Stomach smooth muscle (tissue), 2 donors: Measurements from ENCODE around the gene MYRF.

Experiments used
- H3K27ac ChIP-seq: one replicate; pipeline ENCODE4 v1.7.0; 2013; ENCODE audit warnings: mild to moderate bottlenecking, low read length, inconsistent platforms
- H3K27me3 ChIP-seq, 2 donors: one replicate each; pipeline ENCODE4 v1.7.0; 2013; ENCODE audit warnings: low read length in 2 of 2; ENCODE audit not compliant: insufficient read depth in 2 of 2, control insufficient read depth in 1 of 2
- H3K36me3 ChIP-seq, 2 donors: one replicate each; pipeline ENCODE4 v1.7.0; 2013; ENCODE audit warnings: low read length in 2 of 2; ENCODE audit not compliant: control insufficient read depth in 2 of 2, insufficient read depth in 2 of 2
- H3K4me1 ChIP-seq: one replicate; pipeline ENCODE4 v1.7.0; 2013; ENCODE audit warnings: low read length; ENCODE audit not compliant: control insufficient read depth, insufficient read depth
- H3K4me3 ChIP-seq, 2 donors: one replicate each; pipeline ENCODE4 v1.7.0; 2013; ENCODE audit warnings: low read length in 2 of 2
- H3K9ac ChIP-seq, 2 donors: one replicate each; pipeline ENCODE4 v1.7.0; 2013; ENCODE audit warnings: low read length in 2 of 2, mild to moderate bottlenecking in 1 of 2
- H3K9me3 ChIP-seq, 2 donors: one replicate each; pipeline ENCODE4 v1.7.0; 2013; ENCODE audit warnings: low read length in 2 of 2; ENCODE audit not compliant: control insufficient read depth in 2 of 2
- donor health status: healthy.
- donor health status: Pancreatic carcinoma.

MYRF gene

GRCh38 chr11:61784506-61784805 lies 32.0 kb downstream of the MYRF start:
- H3K9me3 ChIP-seq, result no peaks in the 10 kb centered on the region
- no peak overlapping the region for H3K27ac ChIP-seq
- no peaks in the 10 kb centered on the region for H3K4me1 ChIP-seq
- no peak overlapping the region for H3K9ac ChIP-seq
- H3K4me3 ChIP-seq, result no peak overlapping the region
- H3K36me3 ChIP-seq, result peaks cover 34 to 42% of the 10 kb centered on the region in 2 donors
- no peaks in the 10 kb centered on the region for H3K27me3 ChIP-seq

GRCh38 chr11:61785837-61786402 lies 33.5 kb downstream of the MYRF start:
- Histone ChIP-seq H3K9me3 (no peaks in the 10 kb centered on the region), H3K36me3 (peaks cover 44 to 52% of the 10 kb centered on the region in 2 donors), H3K27me3 (no peaks in the 10 kb centered on the region), H3K9ac (no peak overlapping the region), H3K4me3 (no peak overlapping the region), H3K27ac (no peak overlapping the region), H3K4me1 (no peaks in the 10 kb centered on the region)

DNA sequence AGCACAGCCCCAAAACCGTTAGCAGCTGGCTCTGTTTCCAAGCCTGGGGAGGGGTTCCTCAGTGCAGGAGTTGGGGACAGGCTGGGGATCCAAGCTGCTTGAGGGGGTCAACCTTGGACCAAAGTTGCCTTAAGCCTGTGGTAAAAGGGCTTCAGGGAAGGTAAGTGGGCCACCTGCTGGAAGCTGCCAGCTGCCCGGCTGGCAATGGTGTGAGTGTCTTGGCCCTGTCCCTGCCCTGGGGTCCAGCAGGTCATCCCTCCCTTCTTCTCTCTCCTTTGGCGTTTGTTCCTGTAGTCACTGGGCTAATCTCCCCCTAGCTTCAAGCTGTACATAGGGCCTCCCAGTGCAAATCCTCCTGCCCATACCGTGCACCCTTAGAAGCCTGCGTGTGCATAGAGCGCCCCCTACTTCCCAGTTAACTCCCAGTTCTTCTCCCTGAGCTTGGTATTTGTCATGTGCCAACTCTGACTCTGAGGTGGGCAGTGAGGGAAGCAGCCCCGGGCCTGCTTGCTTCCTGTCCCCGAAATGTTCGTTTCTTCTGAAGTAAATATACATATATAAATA lies 35.6 kb downstream of the MYRF start:
- Histone ChIP-seq H3K27me3 (no peaks in the 10 kb centered on the region), H3K9me3 (no peaks in the 10 kb centered on the region), H3K4me1 (peaks cover 12% of the 10 kb centered on the region), H3K27ac (no peak overlapping the region), H3K4me3 (no peak overlapping the region), H3K36me3 (peaks cover 44 to 49% of the 10 kb centered on the region in 2 donors), H3K9ac (no peak overlapping the region)

DNA sequence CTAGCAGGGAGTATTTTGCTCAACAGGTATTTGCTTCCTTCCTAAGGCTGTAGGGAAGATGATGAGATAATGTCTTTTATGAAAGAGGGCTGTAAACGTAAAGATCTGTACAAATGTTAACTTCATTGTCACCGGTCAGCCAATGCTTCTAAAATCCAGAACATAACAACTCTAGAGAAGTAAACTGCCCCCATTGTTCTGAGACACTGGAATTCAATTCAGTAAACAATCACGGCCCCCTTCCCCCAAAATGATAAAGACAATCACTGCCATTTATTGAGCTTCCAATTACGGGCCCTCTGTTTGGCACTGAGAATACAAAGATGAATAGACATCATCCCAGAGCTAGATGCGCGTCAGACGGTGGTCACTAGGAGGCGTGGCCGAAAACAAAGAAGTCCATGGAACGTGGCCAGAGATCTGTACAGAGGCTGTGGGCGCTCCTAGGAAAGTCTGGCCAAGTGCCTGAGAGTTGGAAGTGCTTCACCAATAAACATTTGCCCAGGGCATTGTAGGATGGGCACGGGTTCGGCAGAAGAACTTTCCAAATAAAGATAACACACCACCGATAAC lies 39.4 kb downstream of the MYRF start:
- peak overlapping the region; percentile 94 to 98 for H3K4me3 ChIP-seq
- no peaks in the 10 kb centered on the region for H3K9me3 ChIP-seq
- peak overlapping the region; percentile 99 for H3K9ac ChIP-seq
- peaks cover 31 to 41% of the 10 kb centered on the region in 2 donors for H3K36me3 ChIP-seq
- peak overlapping the region; percentile 95 for H3K27ac ChIP-seq
- peaks cover 18% of the 10 kb centered on the region for H3K4me1 ChIP-seq
- no peaks in the 10 kb centered on the region for H3K27me3 ChIP-seq

DNA sequence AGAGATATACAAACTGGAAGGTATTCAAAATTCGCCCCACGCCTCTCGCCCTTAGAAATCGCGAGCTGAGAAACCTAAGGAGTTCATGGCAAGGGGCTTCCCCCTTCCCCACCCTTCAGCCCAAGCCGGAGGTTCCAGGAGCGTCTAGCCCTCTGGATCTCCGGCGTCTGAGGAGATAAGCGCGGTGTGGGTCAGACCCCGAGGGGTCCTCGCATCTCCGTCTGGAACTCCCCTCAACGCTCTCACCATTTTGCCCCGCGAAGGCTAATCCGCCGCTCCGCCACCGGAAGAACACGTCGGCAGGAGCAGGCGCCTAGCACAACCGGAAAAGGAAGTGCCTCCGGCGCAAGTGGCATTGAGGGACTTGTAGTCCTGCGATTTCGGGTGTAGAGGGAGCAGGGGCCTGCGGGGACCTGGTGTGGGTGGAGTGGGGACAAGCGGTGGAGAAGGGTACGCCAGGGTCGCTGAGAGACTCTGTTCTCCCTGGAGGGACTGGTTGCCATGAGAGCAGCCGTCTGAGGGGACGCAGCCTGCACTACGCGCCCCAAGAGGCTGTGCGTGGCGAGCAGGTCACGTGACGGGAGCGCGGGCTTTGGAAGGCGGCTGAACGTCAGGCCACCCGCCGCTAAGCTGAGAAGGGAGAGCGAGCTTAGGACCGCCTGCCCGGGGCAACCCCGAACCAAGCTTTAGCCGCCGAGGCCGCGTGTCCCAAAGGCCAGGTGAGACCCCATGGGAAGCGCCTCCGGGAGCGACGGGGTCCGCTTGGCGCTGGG lies 40.1 kb downstream of the MYRF start, which contains the start of the genes FEN1 and TMEM258:
FEN1 (plus strand) TSS at position 602 of the 773 bp plus-strand sequence. CDS start 2,451 bp downstream, outside the sequence.
TMEM258 (minus strand) TSS at position 290 of the 773 bp plus-strand sequence; CDS start at position 249, 41 bp downstream.
- no peaks in the 10 kb centered on the region for H3K27me3 ChIP-seq
- H3K4me3 ChIP-seq, result peak within 1 kb of the TSS; percentile 94 to 98
- H3K36me3 ChIP-seq, result peaks cover 25 to 34% of the 10 kb centered on the region in 2 donors
- H3K9me3 ChIP-seq, result no peaks in the 10 kb centered on the region
- H3K27ac ChIP-seq, result peak within 1 kb of the TSS; percentile 95
- peaks cover 18% of the 10 kb centered on the region for H3K4me1 ChIP-seq
- H3K9ac ChIP-seq, result peak within 1 kb of the TSS; percentile 99

- Histone ChIP-seq H3K27me3 (no peaks in the 10 kb centered on the region), H3K9me3 (no peaks in the 10 kb centered on the region), H3K4me3 (peak overlapping the region; percentile 94 to 98), H3K4me1 (peaks cover 18% of the 10 kb centered on the region), H3K9ac (peak overlapping the region; percentile 99), H3K36me3 (peaks cover 19 to 27% of the 10 kb centered on the region in 2 donors), H3K27ac (peak overlapping the region; percentile 95)
These were observed 40.8 kb downstream of the MYRF start for GRCh38 chr11:61793083-61793828.

DNA sequence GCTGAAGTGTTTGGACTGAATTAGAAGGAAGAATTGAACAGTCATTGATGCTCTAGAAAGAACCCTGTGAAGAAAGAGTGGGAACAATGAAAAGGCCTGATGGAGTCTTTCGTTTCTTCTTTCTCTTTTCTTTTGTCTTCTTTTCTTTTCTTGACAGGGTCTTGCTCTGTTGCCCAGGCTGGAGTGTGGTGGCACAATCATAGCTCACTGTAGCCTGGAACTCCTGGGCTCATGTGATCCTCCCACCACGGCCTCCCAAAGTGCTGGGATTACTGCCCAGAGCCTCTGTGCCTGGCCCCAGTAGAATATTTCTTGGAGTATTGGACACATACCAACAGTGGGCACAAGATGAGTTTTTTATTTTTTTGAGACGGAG lies 41.4 kb downstream of the MYRF start:
- Histone ChIP-seq H3K36me3 (peaks cover 16 to 22% of the 10 kb centered on the region in 2 donors), H3K4me3 (no peak overlapping the region), H3K9me3 (no peaks in the 10 kb centered on the region), H3K27me3 (no peaks in the 10 kb centered on the region), H3K9ac (peak overlapping the region in 1 of 2 donors; percentile 99), H3K4me1 (peaks cover 18% of the 10 kb centered on the region), H3K27ac (no peak overlapping the region)

GRCh38 chr11:61794579-61794978 lies 42.1 kb downstream of the MYRF start:
- Histone ChIP-seq H3K9ac (no peak overlapping the region), H3K27ac (no peak overlapping the region), H3K36me3 (peaks cover 8 to 14% of the 10 kb centered on the region in 2 donors), H3K4me1 (peaks cover 18% of the 10 kb centered on the region), H3K27me3 (no peaks in the 10 kb centered on the region), H3K9me3 (no peaks in the 10 kb centered on the region), H3K4me3 (no peak overlapping the region)

DNA sequence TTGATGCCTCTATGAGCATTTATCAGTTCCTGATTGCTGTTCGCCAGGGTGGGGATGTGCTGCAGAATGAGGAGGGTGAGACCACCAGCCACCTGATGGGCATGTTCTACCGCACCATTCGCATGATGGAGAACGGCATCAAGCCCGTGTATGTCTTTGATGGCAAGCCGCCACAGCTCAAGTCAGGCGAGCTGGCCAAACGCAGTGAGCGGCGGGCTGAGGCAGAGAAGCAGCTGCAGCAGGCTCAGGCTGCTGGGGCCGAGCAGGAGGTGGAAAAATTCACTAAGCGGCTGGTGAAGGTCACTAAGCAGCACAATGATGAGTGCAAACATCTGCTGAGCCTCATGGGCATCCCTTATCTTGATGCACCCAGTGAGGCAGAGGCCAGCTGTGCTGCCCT lies 43.0 kb downstream of the MYRF start:
- H3K9ac ChIP-seq, result no peak overlapping the region
- H3K36me3 ChIP-seq, result peaks cover under 1 to 6% of the 10 kb centered on the region in 2 donors
- no peak overlapping the region for H3K27ac ChIP-seq

DNA sequence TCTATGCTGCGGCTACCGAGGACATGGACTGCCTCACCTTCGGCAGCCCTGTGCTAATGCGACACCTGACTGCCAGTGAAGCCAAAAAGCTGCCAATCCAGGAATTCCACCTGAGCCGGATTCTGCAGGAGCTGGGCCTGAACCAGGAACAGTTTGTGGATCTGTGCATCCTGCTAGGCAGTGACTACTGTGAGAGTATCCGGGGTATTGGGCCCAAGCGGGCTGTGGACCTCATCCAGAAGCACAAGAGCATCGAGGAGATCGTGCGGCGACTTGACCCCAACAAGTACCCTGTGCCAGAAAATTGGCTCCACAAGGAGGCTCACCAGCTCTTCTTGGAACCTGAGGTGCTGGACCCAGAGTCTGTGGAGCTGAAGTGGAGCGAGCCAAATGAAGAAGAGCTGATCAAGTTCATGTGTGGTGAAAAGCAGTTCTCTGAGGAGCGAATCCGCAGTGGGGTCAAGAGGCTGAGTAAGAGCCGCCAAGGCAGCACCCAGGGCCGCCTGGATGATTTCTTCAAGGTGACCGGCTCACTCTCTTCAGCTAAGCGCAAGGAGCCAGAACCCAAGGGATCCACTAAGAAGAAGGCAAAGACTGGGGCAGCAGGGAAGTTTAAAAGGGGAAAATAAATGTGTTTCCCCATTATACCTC lies 43.6 kb downstream of the MYRF start:
- Histone ChIP-seq H3K27me3 (no peaks in the 10 kb centered on the region), H3K9ac (no peak overlapping the region), H3K4me3 (no peak overlapping the region), H3K4me1 (peaks cover 18% of the 10 kb centered on the region), H3K9me3 (no peaks in the 10 kb centered on the region), H3K36me3 (peaks cover 4 to 6% of the 10 kb centered on the region in 2 donors), H3K27ac (no peak overlapping the region)

More for the DNA sequence above, 43.0 kb downstream of the MYRF start:
- Histone ChIP-seq H3K4me1 (peaks cover 18% of the 10 kb centered on the region), H3K9me3 (no peaks in the 10 kb centered on the region), H3K27me3 (no peaks in the 10 kb centered on the region), H3K4me3 (no peak overlapping the region)
